MM.1S (cell line): ENCODE results near the gene NDUFA8.

Source experiments
- DNase-seq: peaks from one replicate; pipeline ENCODE4 v3.0.0-alpha.2; 2015
- H2AFZ ChIP-seq: fragments of 300-600 bp; sonication (generic); 2 replicates; pipeline ENCODE4 v1.6.0; 2016; ENCODE audit warnings: antibody characterized with exemption, low read length
- H3F3A ChIP-seq: fragments of 300-600 bp; sonication (generic); 2 replicates; pipeline ENCODE4 v1.6.1; 2016; ENCODE audit warnings: mild to moderate bottlenecking, antibody characterized with exemption, low read length, moderate library complexity, mixed read lengths; ENCODE audit not compliant: insufficient read depth
- H3K27ac ChIP-seq: fragments of 300-600 bp; sonication (generic); 2 replicates; pipeline ENCODE4 v1.5.1; 2016; ENCODE audit warnings: mild to moderate bottlenecking, low read length
- H3K27me3 ChIP-seq: fragments of 300-600 bp; sonication (generic); replicated peaks from 2 replicates; pipeline ENCODE4 v1.6.0; 2016; ENCODE audit warnings: low read length; ENCODE audit not compliant: insufficient read depth
- H3K36me3 ChIP-seq: fragments of 300-600 bp; sonication (generic); replicated peaks from 2 replicates; pipeline ENCODE4 v1.6.1; 2016; ENCODE audit warnings: mild to moderate bottlenecking, low read length, mixed read lengths; ENCODE audit not compliant: insufficient read depth
- H3K4me1 ChIP-seq: fragments of 300-600 bp; sonication (generic); 2 replicates; pipeline ENCODE4 v1.6.1; 2016; ENCODE audit warnings: low read length, mixed read lengths
- H3K4me2 ChIP-seq: fragments of 300-600 bp; sonication (generic); 2 replicates; pipeline ENCODE4 v1.6.0; 2016; ENCODE audit warnings: low read depth, low read length
- H3K4me3 ChIP-seq: fragments of 300-600 bp; sonication (generic); 2 replicates; pipeline ENCODE4 v1.5.1; 2016; ENCODE audit warnings: low read length, mixed read lengths
- H3K79me2 ChIP-seq: fragments of 300-600 bp; sonication (generic); 2 replicates; pipeline ENCODE4 v1.6.1; 2016; ENCODE audit warnings: mixed run types, low read length, mixed read lengths
- H3K9ac ChIP-seq: fragments of 300-600 bp; sonication (generic); 2 replicates; pipeline ENCODE4 v1.6.1; 2016; ENCODE audit warnings: low read length, mixed read lengths
- H3K9me2 ChIP-seq: fragments of 300-600 bp; sonication (generic); replicated peaks from 2 replicates; pipeline ENCODE4 v1.6.1; 2016; ENCODE audit warnings: mild to moderate bottlenecking, low read length, mixed read lengths; ENCODE audit not compliant: insufficient read depth
- H3K9me3 ChIP-seq: fragments of 300-600 bp; sonication (generic); replicated peaks from 2 replicates; pipeline ENCODE4 v1.6.1; 2016; ENCODE audit warnings: mild to moderate bottlenecking, low read length, mixed read lengths; ENCODE audit not compliant: insufficient read depth
- H4K20me1 ChIP-seq: fragments of 300-600 bp; sonication (generic); 2 replicates; pipeline ENCODE4 v1.6.1; 2016; ENCODE audit warnings: mild to moderate bottlenecking, low read length, moderate library complexity, mixed read lengths; ENCODE audit not compliant: insufficient read depth
- CTCF ChIP-seq: fragments of 300-600 bp; sonication (generic); IDR thresholded peaks from 2 replicates; pipeline ENCODE4 v1.5.1; 2016; ENCODE audit warnings: antibody characterized with exemption, low read length, mixed read lengths
- EZH2 ChIP-seq: fragments of 300-600 bp; sonication (generic); optimal IDR thresholded peaks from 2 replicates; pipeline ENCODE3; 2017; ENCODE audit warnings: low read depth, mild to moderate bottlenecking, antibody characterized with exemption, low read length, mixed read lengths
- EZH2phosphoT487 ChIP-seq: fragments of 300-600 bp; sonication (generic); IDR thresholded peaks from 2 replicates; pipeline ENCODE4 v1.6.1; 2018; ENCODE audit warnings: antibody characterized with exemption, low read length

The NDUFA8 gene

DNA sequence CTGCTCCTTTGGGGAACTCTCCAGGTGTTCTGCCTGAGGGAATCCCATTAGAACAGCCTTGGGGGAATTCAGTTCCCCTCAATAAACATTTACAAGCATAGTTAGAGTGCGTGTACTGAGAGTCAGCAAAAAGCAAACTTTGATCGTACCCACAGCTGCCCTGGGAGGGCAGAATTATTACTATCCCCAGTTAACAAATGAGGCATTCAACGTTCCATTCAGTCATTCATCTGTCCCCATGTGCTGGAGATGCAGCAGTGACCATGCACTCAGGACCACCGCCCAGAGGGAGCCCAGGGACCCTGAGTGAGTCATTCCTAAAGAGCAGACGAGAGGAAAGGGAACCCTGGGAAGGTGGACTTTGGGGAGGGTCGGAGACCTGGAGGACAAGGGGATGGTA lies 47.3 kb downstream of the NDUFA8 start:
- Histone ChIP-seq H2AFZ (no peak overlapping the region), H3K4me3 (no peak overlapping the region), H3K27ac (no peak overlapping the region), H3K9ac (no peak overlapping the region), H3K79me2 (no peaks in the 10 kb centered on the region), H3K9me3 (no peaks in the 10 kb centered on the region), H3K27me3 (peaks cover 4% of the 10 kb centered on the region; the same call in 1 of the 2 replicates), H4K20me1 (no peaks in the 10 kb centered on the region), H3K36me3 (no peaks in the 10 kb centered on the region), H3K4me1 (no peaks in the 10 kb centered on the region), H3K4me2 (no peak overlapping the region), H3K9me2 (no peaks in the 10 kb centered on the region), H3F3A (no peaks in the 10 kb centered on the region)
- no peak for DNase-seq
- no peak for TF ChIP-seq EZH2
- no peak for TF ChIP-seq EZH2phosphoT487
- TF ChIP-seq CTCF = no peak

- H3K36me3 ChIP-seq = no peaks in the 10 kb centered on the region
- H3K9ac ChIP-seq = no peak overlapping the region
- DNase-seq = no peak
- H3K4me2 ChIP-seq = no peak overlapping the region
- no peak overlapping the region for H3K4me3 ChIP-seq
- no peaks in the 10 kb centered on the region for H3K9me3 ChIP-seq
- H4K20me1 ChIP-seq = no peaks in the 10 kb centered on the region
- H3K79me2 ChIP-seq = no peaks in the 10 kb centered on the region
- H3K27ac ChIP-seq = no peak overlapping the region
- TF ChIP-seq EZH2 (no peak), CTCF (no peak), EZH2phosphoT487 (no peak)
- H3F3A ChIP-seq = no peaks in the 10 kb centered on the region
- H3K4me1 ChIP-seq = no peaks in the 10 kb centered on the region
- no peak overlapping the region for H2AFZ ChIP-seq
- no peaks in the 10 kb centered on the region for H3K9me2 ChIP-seq
- peaks cover 4% of the 10 kb centered on the region; the same call in 1 of the 2 replicates for H3K27me3 ChIP-seq
Observed at GRCh38 chr9:122111413-122112085, 48.0 kb downstream of the NDUFA8 start.

DNA sequence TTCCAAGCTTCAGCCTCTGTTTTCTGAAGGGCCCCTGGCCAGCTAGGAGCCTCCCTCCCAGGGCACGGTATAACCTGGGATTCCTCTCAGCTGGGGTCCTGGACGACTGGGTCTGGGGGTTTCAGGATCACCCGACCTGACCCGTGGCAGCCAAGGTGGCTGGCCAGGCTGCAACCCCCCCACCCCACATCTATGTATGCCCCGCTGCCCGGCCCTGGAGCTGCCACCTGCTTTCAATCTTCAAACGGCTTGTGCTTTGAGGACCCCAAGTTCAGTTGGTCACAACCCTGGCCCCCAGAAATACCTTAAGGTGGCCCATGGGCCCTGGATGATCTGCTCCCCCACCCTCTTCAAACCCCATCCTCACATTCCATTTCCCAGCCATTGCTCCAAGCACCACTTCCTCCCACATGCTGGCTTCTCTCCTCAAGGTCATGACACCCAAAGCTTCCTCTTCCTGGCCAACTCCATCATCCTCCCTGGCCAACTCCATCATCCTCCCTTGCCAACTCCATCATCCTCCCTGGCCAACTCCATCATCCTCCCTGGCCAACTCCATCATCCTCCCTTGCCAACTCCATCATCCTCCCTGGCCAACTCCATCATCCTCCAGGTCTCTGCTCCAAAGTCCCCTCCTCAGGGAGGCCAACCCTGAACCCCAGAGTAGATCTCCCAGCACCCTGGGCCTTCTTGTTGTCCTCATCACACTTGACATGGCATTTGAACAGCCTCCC lies 49.3 kb downstream of the NDUFA8 start:
- Histone ChIP-seq H2AFZ (no peak overlapping the region), H3K36me3 (no peaks in the 10 kb centered on the region), H4K20me1 (no peaks in the 10 kb centered on the region), H3K4me2 (no peak overlapping the region), H3K27me3 (peaks cover 2% of the 10 kb centered on the region; the same call in 1 of the 2 replicates), H3K4me3 (no peak overlapping the region), H3K4me1 (no peaks in the 10 kb centered on the region), H3K9me3 (no peaks in the 10 kb centered on the region), H3K27ac (no peak overlapping the region), H3K9ac (no peak overlapping the region), H3K9me2 (no peaks in the 10 kb centered on the region), H3K79me2 (no peaks in the 10 kb centered on the region), H3F3A (no peaks in the 10 kb centered on the region)
- DNase-seq = no peak
- TF ChIP-seq EZH2phosphoT487 = no peak
- TF ChIP-seq CTCF = no peak
- no peak for TF ChIP-seq EZH2
